Cardiac muscle cell (in vitro differentiated cells and primary cell): ENCODE measurements around the gene SH2D3A. TPM values are rescaled to one million over a fixed set of nuclear protein-coding genes. Genes with fewer than 3 reads are reported as not detected.

Experiments used
- DNase-seq, 2 donors: peaks; one replicate each; pipeline versions ENCODE4 v3.0.0 to v3.0.0-alpha.2; 2010 to 2017; ENCODE audit warnings: low read depth in 1 of 2, low spot score in 1 of 2
- H3K27ac ChIP-seq: fragments of 200-600 bp; sonication (generic); 2 replicates; pipeline ENCODE4 v1.5.1; 2016
- H3K27me3 ChIP-seq: fragments of 200-600 bp; sonication (generic); 2 replicates; pipeline ENCODE4 v1.6.0; 2016; ENCODE audit warnings: control low read depth
- H3K36me3 ChIP-seq: fragments of 200-600 bp; sonication (generic); 2 replicates; pipeline ENCODE4 v1.5.1; 2016; ENCODE audit warnings: control low read depth
- H3K4me1 ChIP-seq: fragments of 200-600 bp; sonication (generic); 2 replicates; pipeline ENCODE4 v1.8.1; 2017; ENCODE audit warnings: low read depth, mild to moderate bottlenecking, mixed run types
- H3K4me3 ChIP-seq: fragments of 200-600 bp; sonication (generic); 2 replicates; pipeline ENCODE4 v1.5.1; 2016; ENCODE audit warnings: mild to moderate bottlenecking
- H3K9me3 ChIP-seq: fragments of 200-600 bp; sonication (generic); 2 replicates; pipeline ENCODE4 v1.5.1; 2017; ENCODE audit warnings: low read depth, mild to moderate bottlenecking, control low read depth
- CTCF ChIP-seq: IDR thresholded peaks from 2 replicates; pipeline ENCODE4 v1.5.1; 2012; ENCODE audit warnings: low read depth, mild to moderate bottlenecking, low read length
- polyA plus RNA-seq: library from polyadenylated mRNA; unstranded; fragments of >200 nt; fragmentation: Nextera tagmentation; extraction: Ambion mirVana; gene quantifications from 2 replicates; pipeline ENCODE4 v1.2.1, GENCODE V29; 2016
- total RNA-seq: library from RNA; depleted of rRNA; stranded (reverse); fragments of >200 nt; gene quantifications from 2 replicates; pipeline ENCODE4 v1.2.3, GENCODE V29; 2016

SH2D3A gene
- total and polyA plus RNA-seq, 2 experiments from 2014 or later: 1.6 to 1.7 TPM

GRCh38 chr19:6736169-6736916 lies 30.9 kb downstream of the SH2D3A start:
- Histone ChIP-seq H3K4me1 (peaks cover 12% of the 10 kb centered on the region), H3K4me3 (peak overlapping the region; percentile 92), H3K9me3 (no peaks in the 10 kb centered on the region), H3K27me3 (no peaks in the 10 kb centered on the region), H3K36me3 (no peaks in the 10 kb centered on the region), H3K27ac (peak overlapping the region; percentile 98)
- peak; percentile 86 to 95 for DNase-seq
- TF ChIP-seq CTCF: peak; percentile 82

- H3K36me3 ChIP-seq: no peaks in the 10 kb centered on the region
- H3K27me3 ChIP-seq: no peaks in the 10 kb centered on the region
- H3K27ac ChIP-seq: peak overlapping the region; percentile 98
- H3K4me1 ChIP-seq: peaks cover 12% of the 10 kb centered on the region
- TF ChIP-seq CTCF: no peak
- peak overlapping the region; percentile 92 for H3K4me3 ChIP-seq
- no peak for DNase-seq
- H3K9me3 ChIP-seq: no peaks in the 10 kb centered on the region
These were observed 31.9 kb downstream of the SH2D3A start for GRCh38 chr19:6735181-6735911.

GRCh38 chr19:6734096-6734696 lies 33.0 kb downstream of the SH2D3A start:
- peaks cover 12% of the 10 kb centered on the region for H3K4me1 ChIP-seq
- no peak for TF ChIP-seq CTCF
- DNase-seq: no peak
- no peak overlapping the region for H3K4me3 ChIP-seq
- no peaks in the 10 kb centered on the region for H3K36me3 ChIP-seq
- H3K27ac ChIP-seq: no peak overlapping the region
- H3K27me3 ChIP-seq: no peaks in the 10 kb centered on the region
- H3K9me3 ChIP-seq: no peaks in the 10 kb centered on the region

GRCh38 chr19:6733338-6734095 lies 33.7 kb downstream of the SH2D3A start:
- Histone ChIP-seq H3K9me3 (no peaks in the 10 kb centered on the region), H3K27me3 (no peaks in the 10 kb centered on the region), H3K27ac (no peak overlapping the region), H3K4me3 (no peak overlapping the region), H3K4me1 (peaks cover 6% of the 10 kb centered on the region), H3K36me3 (no peaks in the 10 kb centered on the region)
- peak; percentile 19 for TF ChIP-seq CTCF
- DNase-seq: no peak

- Histone ChIP-seq H3K9me3 (no peaks in the 10 kb centered on the region), H3K27me3 (no peaks in the 10 kb centered on the region), H3K27ac (no peak overlapping the region), H3K36me3 (no peaks in the 10 kb centered on the region), H3K4me1 (peaks cover 6% of the 10 kb centered on the region), H3K4me3 (no peak overlapping the region)
- TF ChIP-seq CTCF: no peak
- no peak for DNase-seq
These were observed 34.4 kb downstream of the SH2D3A start for GRCh38 chr19:6732803-6733337.
